Retinal pigment epithelial cell (primary cell): ENCODE results near the gene KRT13.

Experiments used
- DNase-seq: peaks from one replicate; pipeline ENCODE4 v3.0.0-alpha.2; 2010; ENCODE audit warnings: low read depth
- H3K4me3 ChIP-seq: 2 replicates; pipeline ENCODE4 v1.5.1; 2011; ENCODE audit warnings: mild to moderate bottlenecking, low read length, control low read depth, moderate library complexity
- TF ChIP-seq, protein P1 (sequence below): conservative IDR thresholded peaks from 2 replicates; pipeline ENCODE4 v1.5.1; 2011; ENCODE audit warnings: low read depth, low read length, control low read depth, inconsistent platforms

The KRT13 gene

GRCh38 chr17:41519501-41520224 is 14.3 kb upstream of the KRT13 start:
- DNase-seq, result no peak
- no peak overlapping the region for H3K4me3 ChIP-seq
- TF ChIP-seq, protein P1, sequence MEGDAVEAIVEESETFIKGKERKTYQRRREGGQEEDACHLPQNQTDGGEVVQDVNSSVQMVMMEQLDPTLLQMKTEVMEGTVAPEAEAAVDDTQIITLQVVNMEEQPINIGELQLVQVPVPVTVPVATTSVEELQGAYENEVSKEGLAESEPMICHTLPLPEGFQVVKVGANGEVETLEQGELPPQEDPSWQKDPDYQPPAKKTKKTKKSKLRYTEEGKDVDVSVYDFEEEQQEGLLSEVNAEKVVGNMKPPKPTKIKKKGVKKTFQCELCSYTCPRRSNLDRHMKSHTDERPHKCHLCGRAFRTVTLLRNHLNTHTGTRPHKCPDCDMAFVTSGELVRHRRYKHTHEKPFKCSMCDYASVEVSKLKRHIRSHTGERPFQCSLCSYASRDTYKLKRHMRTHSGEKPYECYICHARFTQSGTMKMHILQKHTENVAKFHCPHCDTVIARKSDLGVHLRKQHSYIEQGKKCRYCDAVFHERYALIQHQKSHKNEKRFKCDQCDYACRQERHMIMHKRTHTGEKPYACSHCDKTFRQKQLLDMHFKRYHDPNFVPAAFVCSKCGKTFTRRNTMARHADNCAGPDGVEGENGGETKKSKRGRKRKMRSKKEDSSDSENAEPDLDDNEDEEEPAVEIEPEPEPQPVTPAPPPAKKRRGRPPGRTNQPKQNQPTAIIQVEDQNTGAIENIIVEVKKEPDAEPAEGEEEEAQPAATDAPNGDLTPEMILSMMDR, result no peak

DNA sequence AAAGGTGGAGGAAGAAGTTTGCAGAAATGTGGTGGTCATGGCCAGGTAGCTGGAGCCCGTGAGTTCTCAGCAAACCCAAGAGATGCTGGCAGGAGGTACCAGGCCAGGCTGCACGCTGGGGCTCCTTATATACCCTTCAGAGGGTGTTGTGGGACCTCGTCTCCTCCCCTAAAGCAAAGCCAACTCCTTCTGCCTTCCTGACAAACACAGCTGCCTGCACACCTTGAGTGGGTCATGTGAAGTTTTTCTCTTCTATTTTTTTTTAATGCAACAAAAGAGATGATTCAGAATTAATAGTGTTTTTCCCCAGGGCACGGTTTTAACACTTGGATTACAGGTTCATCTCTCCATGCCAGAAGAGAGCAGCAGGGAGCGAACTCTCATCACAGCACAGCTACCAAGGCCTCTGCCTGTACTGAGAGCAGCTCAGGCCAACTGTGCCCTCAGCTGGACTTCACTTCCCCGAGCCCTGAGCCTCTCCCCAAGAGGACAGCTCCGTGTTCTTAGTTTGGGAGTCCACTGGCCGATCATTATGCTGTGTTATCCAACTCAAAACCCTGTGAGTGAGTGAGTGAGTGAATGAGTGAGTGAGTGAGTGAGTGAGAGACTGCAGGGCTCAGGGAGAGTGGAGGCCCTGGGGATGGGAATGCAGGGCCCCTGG is 13.5 kb upstream of the KRT13 start, which contains the start of gene KRT15:
Gene KRT15 (minus strand): TSS at position 102 of the 661 bp plus-strand sequence. CDS start 63 bp downstream, at position 39.
- no peak for DNase-seq
- TF ChIP-seq, protein P1, result peak; percentile 17
- H3K4me3 ChIP-seq, result no peak within 1 kb of the TSS

- DNase-seq, result no peak
- TF ChIP-seq, protein P1, result no peak
- H3K4me3 ChIP-seq, result no peak overlapping the region
Measured at GRCh38 chr17:41518031-41518430, 12.6 kb upstream of the KRT13 start.

DNA sequence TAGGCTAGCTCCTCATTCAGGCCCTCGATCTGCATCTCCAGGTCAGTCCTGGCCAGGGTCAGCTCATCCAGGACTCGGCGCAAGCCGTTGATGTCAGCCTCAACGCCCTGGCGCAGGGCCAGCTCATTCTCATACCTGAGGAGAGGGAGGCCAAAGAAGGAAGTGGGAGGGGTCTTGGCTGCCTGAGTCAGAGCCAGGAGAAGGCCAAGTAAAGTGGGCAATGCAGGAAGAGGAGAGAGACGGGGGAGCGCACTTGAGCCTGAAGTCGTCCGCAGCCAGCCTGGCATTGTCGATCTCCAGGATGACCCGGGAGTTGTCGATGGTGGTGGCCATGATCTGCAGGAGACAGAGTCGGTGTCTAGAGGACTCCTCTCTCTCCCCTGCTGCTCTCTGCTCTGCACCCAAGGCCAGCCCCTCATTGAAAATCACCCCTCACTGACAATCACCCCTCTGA is 11.4 kb upstream of the KRT13 start:
- no peak for DNase-seq
- no peak overlapping the region for H3K4me3 ChIP-seq
- TF ChIP-seq, protein P1, result no peak

DNA sequence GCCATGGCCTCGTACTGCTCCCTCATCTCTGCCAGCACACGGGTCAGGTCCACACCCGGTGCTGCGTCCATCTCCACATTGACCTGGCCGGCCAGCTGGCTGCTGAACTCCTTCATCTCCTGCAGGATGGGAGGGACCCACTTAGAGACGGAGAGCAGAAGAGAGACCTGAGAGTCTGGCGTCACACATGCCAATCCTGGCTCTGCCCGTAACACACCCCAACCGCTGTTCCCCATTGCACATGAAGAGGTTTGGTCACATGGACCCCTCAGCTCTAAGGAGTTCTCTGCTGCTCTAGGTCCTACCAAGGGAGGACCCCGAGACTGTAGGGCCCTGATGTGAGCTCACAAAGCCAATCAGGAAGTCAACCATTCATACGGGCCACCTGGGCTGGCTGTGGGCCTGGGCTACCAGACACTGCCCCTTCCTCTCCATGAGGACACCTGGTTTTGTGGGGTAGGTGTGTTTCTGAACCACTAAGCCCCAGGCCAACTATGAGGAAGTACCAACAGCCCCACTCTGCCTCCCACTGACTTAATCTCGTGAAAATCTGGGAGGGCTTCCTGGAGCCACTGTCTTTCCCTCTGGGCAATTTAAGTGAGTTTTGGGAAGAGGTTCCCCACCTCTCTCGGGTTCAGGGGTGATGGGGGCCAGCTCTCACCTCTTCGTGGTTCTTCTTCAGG is 10.9 kb upstream of the KRT13 start:
- TF ChIP-seq, protein P1, result no peak
- H3K4me3 ChIP-seq, result no peak overlapping the region
- DNase-seq, result no peak

- H3K4me3 ChIP-seq, result no peak overlapping the region
- TF ChIP-seq, protein P1, result no peak
- DNase-seq, result no peak
Measured at GRCh38 chr17:41513168-41513547, 7.7 kb upstream of the KRT13 start.
